K562 (cell line): ENCODE results near the gene FZD10. TPM values are rescaled to one million over a fixed set of nuclear protein-coding genes. Genes with fewer than 3 reads are reported as not detected.

Source experiments
- ATAC-seq: fragments of 200-7000 bp; cut with Tn5 transposase; 3 replicates; pipeline ENCODE4 v1.9.1; 2020; ENCODE audit warnings: moderate library complexity
- BruUV-seq: library from RNA; stranded (reverse); fragments of 400-500 nt; replicated peaks from 2 replicates; lab custom pipeline; 2021; lab: Mats Ljungman, UMichigan
- CTCF ChIA-PET: fragments of 300-600 bp; formaldehyde crosslinking; extraction: SDS; loops from one replicate; lab custom pipeline; 2021; ENCODE audit warnings: low intra/inter-chr PET ratio; lab: Yijun Ruan, JAX
- POLR2A ChIA-PET: fragments of 300-600, 350-650 bp; sonication (Branson Sonifier 250); formaldehyde crosslinking; extraction: SDS; loops from one replicate; lab custom pipeline; 2021; ENCODE audit warnings: antibody characterized with exemption, inconsistent platforms; lab: Yijun Ruan, JAX
- DNase-seq, 4 experiments: peaks; one replicate each; pipeline versions ENCODE4 v3.0.0 to v3.0.0-alpha.2; 2011 to 2018; ENCODE audit warnings: low spot score in 3 of 4, mixed read lengths in 3 of 4; ENCODE audit errors: extremely low read depth in 1 of 4
- FAIRE-seq: peaks from 2 replicates; lab custom pipeline; 2011; peaks lifted over from hg19 to GRCh38; lab: Jason Lieb, UNC
- H2AFZ ChIP-seq: 2 replicates; pipeline ENCODE4 v1.6.0; 2011; ENCODE audit warnings: low read depth, low read length, control low read depth, inconsistent platforms
- H3K27ac ChIP-seq: fragments of 200-600 bp; 3 replicates; pipeline ENCODE4 v1.8.0; 2011; ENCODE audit warnings: low read depth, mild to moderate bottlenecking, control low read depth, inconsistent platforms, low read length, moderate library complexity, mixed read lengths; ENCODE audit errors: extremely low read depth
- H3K27me3 ChIP-seq, 2 experiments: fragments of 300-600 bp in 1 of 2; 2 replicates in 1 of 2; 3 replicates in 1 of 2; pipeline versions ENCODE4 v1.6.0 to v1.8.0; 2011; ENCODE audit warnings: inconsistent platforms in 2 of 2, low read length in 2 of 2, mild to moderate bottlenecking in 1 of 2, mixed read lengths in 1 of 2, moderate library complexity in 1 of 2; ENCODE audit not compliant: control insufficient read depth in 2 of 2, insufficient read depth in 2 of 2
- H3K36me3 ChIP-seq: fragments of 300-600 bp; 3 replicates; pipeline ENCODE4 v1.8.0; 2011; ENCODE audit warnings: mild to moderate bottlenecking, low read length, inconsistent platforms; ENCODE audit not compliant: control insufficient read depth, insufficient read depth
- H3K4me1 ChIP-seq, 2 experiments: fragments of 200-600 bp in 1 of 2; replicated peaks in 1 of 2; 2 replicates in 1 of 2; 3 replicates in 1 of 2; pipeline versions ENCODE4 v1.5.1 to v1.8.0; 2011; ENCODE audit warnings: inconsistent platforms in 2 of 2, low read length in 2 of 2, mild to moderate bottlenecking in 1 of 2, mixed read lengths in 1 of 2, moderate library complexity in 1 of 2; ENCODE audit not compliant: control insufficient read depth in 2 of 2, insufficient read depth in 2 of 2
- H3K4me2 ChIP-seq: 2 replicates; pipeline ENCODE4 v1.6.1; 2011; ENCODE audit warnings: low read length, control low read depth, inconsistent platforms, mixed read lengths; ENCODE audit not compliant: insufficient read depth
- H3K4me3 ChIP-seq: fragments of 200-600 bp; sonication (generic), shearing (Covaris generic); 2 replicates; pipeline ENCODE4 v1.5.1; 2016; ENCODE audit warnings: control low read depth, inconsistent platforms
- H3K79me2 ChIP-seq: fragments of 200-600 bp; 3 replicates; pipeline ENCODE4 v1.8.0; 2011; ENCODE audit warnings: low read length, inconsistent platforms; ENCODE audit not compliant: control insufficient read depth, insufficient read depth
- H3K9ac ChIP-seq, 2 experiments: 2 replicates each; pipeline versions ENCODE4 v1.6.0 to v1.6.1; 2011; ENCODE audit warnings: low read depth in 2 of 2, low read length in 2 of 2, control low read depth in 1 of 2, inconsistent platforms in 1 of 2, mild to moderate bottlenecking in 1 of 2, mixed read lengths in 1 of 2; ENCODE audit not compliant: insufficient read depth in 1 of 2
- H3K9me1 ChIP-seq: one replicate; pipeline ENCODE4 v1.6.0; 2011; ENCODE audit warnings: inconsistent platforms, mild to moderate bottlenecking, low read length, moderate library complexity; ENCODE audit not compliant: control insufficient read depth, insufficient read depth
- H3K9me3 ChIP-seq: replicated peaks from 2 replicates; pipeline ENCODE4 v1.5.1; 2011; ENCODE audit warnings: low read depth, low read length, inconsistent platforms; ENCODE audit not compliant: control insufficient read depth, insufficient read depth
- H4K20me1 ChIP-seq: replicated peaks from 2 replicates; pipeline ENCODE4 v1.6.1; 2011; ENCODE audit warnings: low read length, inconsistent platforms, mixed read lengths; ENCODE audit not compliant: control insufficient read depth, insufficient read depth
- HOXB6 ChIP-seq: fragments of 250-450 bp; sonication (Bioruptor Pico); IDR thresholded peaks from 2 replicates; pipeline ENCODE4 v1.5.1; 2022; ENCODE audit warnings: mild to moderate bottlenecking, borderline replicate concordance
- KAT7 ChIP-seq: sonication (generic); formaldehyde crosslinking; IDR thresholded peaks from 2 replicates; pipeline ENCODE4 v1.8.0; 2022; ENCODE audit warnings: missing genetic modification reagents, mild to moderate bottlenecking, borderline replicate concordance
- NCOA4 ChIP-seq: fragments of 450-650 bp; IDR thresholded peaks from 2 replicates; pipeline ENCODE4 v1.6.1; 2018; ENCODE audit warnings: mild to moderate bottlenecking; ENCODE audit not compliant: partially characterized antibody
- NFE2L1 ChIP-seq: fragments of 450-650 bp; IDR thresholded peaks from 2 replicates; pipeline ENCODE4 v1.6.1; 2016; ENCODE audit warnings: missing genetic modification characterization, low read depth, mild to moderate bottlenecking, missing compliant biosample characterization, moderate library complexity, borderline replicate concordance
- NONO ChIP-seq, 2 experiments: fragments of 200-400 bp in 1 of 2; fragments of 450-650 bp in 1 of 2; formaldehyde crosslinking in 1 of 2; IDR thresholded peaks; 2 replicates each; pipeline ENCODE4 v1.6.1; 2017; ENCODE audit warnings: low read depth in 2 of 2, mild to moderate bottlenecking in 2 of 2, moderate library complexity in 2 of 2, low read length in 1 of 2
- POLR2A ChIP-seq: fragments of 450-650 bp; conservative IDR thresholded peaks from 2 replicates; pipeline ENCODE4 v1.6.1; 2016
- PPARD ChIP-seq: fragments of 250-450 bp; sonication (Bioruptor Pico); IDR thresholded peaks from 2 replicates; pipeline ENCODE4 v1.8.0; 2022; ENCODE audit warnings: inconsistent platforms, mild to moderate bottlenecking, moderate library complexity
- SIN3B ChIP-seq: fragments of 450-650 bp; IDR thresholded peaks from 2 replicates; pipeline ENCODE4 v1.6.1; 2017; ENCODE audit warnings: low read depth, mild to moderate bottlenecking, moderate library complexity
- SUPT5H ChIP-seq: fragments of 450-650 bp; IDR thresholded peaks from 2 replicates; pipeline ENCODE4 v1.6.1; 2016
- ZNF668 ChIP-seq: fragments of 250-450 bp; sonication (Bioruptor Pico); IDR thresholded peaks from 2 replicates; pipeline ENCODE4 v1.8.0; 2022; ENCODE audit warnings: mild to moderate bottlenecking, inconsistent platforms
- ZNF696 ChIP-seq: fragments of 250-450 bp; sonication (Bioruptor Pico); conservative IDR thresholded peaks from 2 replicates; pipeline ENCODE4 v1.4.0; 2020; ENCODE audit warnings: mild to moderate bottlenecking, moderate library complexity
- WGBS: fragments of 100-300 bp; shearing (Covaris generic); methylation state at CpG from one replicate; pipeline ENCODE4 v1.1.6; 2016; ENCODE audit warnings: low coverage, mixed read lengths; ENCODE audit not compliant: insufficient coverage; ENCODE audit errors: missing lambda C conversion rate; 5-methylcytosine and 5-hydroxymethylcytosine counted together
- in situ Hi-C: fragments of 300-500 bp; cut with MboI; formaldehyde crosslinking; loops from 4 replicates; pipeline ENCODE4 v1.15.0; 2018; ENCODE audit warnings: inconsistent platforms, mixed read lengths
- intact Hi-C: fragments of 100-400 bp; cut with micrococcal nuclease; formaldehyde crosslinking; loops from 2 replicates; pipeline ENCODE4 v1.14.2; 2022
- polyA plus RNA-seq, 8 experiments: library from polyadenylated mRNA; depleted of rRNA in 4 of 8; stranded (reverse) in 5 of 8; unstranded in 3 of 8; fragments of >200 nt; fragmentation: Nextera tagmentation in 2 of 8; fragmentation: Illumina TruSeq in 1 of 8; extraction: Ambion mirVana in 2 of 8; extraction: Trizol in 1 of 8; gene quantifications; 2 replicates each; pipeline versions ENCODE4 v1.2.1 to v1.2.3, GENCODE V29; 2011 to 2014; ENCODE audit warnings: inconsistent platforms in 1 of 8, missing spikeins in 1 of 8
- total RNA-seq, 7 experiments: library from RNA; depleted of rRNA in 6 of 7; stranded (reverse); fragments of >200 nt in 6 of 7; fragmentation: Illumina TruSeq in 2 of 7; extraction: Trizol in 2 of 7; gene quantifications; 2 replicates each; pipeline versions ENCODE4 v1.2.1 to v1.2.3, GENCODE V29; 2011 to 2021; ENCODE audit warnings: low replicate concordance in 1 of 7
- TF ChIP-seq, protein P1 (sequence below), 3 experiments: IDR thresholded peaks in 2 of 3; conservative IDR thresholded peaks in 1 of 3; 2 replicates each; pipeline ENCODE4 v1.5.1; 2011 to 2012; ENCODE audit warnings: low read length in 3 of 3, mild to moderate bottlenecking in 3 of 3, control low read depth in 2 of 3, improper control_type of control experiment in 1 of 3, inconsistent platforms in 1 of 3, low read depth in 1 of 3, mixed read lengths in 1 of 3, moderate library complexity in 1 of 3; ENCODE audit not compliant: insufficient read depth in 2 of 3
- TF ChIP-seq, protein P2 (sequence below): fragments of 250-450 bp; sonication (Bioruptor Pico); IDR thresholded peaks from 2 replicates; pipeline ENCODE4 v1.4.0; 2020; ENCODE audit warnings: mild to moderate bottlenecking
- TF ChIP-seq, protein P3 (sequence below): fragments of 450-650 bp; IDR thresholded peaks from 2 replicates; pipeline ENCODE4 v1.6.1; 2017; ENCODE audit warnings: mild to moderate bottlenecking, moderate library complexity

FZD10 gene
- total and polyA plus RNA-seq, 9 of the 15 experiments (the other 6 are each of a cell fraction or from before 2014, with no cell fraction given): not detected

DNA sequence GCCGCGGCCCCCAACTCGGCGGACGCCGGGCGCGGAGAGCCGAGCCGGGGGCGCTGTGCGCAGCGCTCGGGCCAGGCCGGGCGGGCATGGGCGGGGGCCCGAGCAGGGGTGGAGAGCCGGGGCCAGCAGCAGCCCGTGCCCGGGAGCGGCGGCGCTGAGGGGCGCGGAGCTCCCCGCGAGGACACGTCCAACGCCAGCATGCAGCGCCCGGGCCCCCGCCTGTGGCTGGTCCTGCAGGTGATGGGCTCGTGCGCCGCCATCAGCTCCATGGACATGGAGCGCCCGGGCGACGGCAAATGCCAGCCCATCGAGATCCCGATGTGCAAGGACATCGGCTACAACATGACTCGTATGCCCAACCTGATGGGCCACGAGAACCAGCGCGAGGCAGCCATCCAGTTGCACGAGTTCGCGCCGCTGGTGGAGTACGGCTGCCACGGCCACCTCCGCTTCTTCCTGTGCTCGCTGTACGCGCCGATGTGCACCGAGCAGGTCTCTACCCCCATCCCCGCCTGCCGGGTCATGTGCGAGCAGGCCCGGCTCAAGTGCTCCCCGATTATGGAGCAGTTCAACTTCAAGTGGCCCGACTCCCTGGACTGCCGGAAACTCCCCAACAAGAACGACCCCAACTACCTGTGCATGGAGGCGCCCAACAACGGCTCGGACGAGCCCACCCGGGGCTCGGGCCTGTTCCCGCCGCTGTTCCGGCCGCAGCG lies 639 bp downstream of the FZD10 start (continued):
- no peak for TF ChIP-seq SUPT5H
- TF ChIP-seq NONO (IDR thresholded peaks at IDR 0.05; ENCODE audit: low read depth in 2 of 2, low read length in 1 of 2): no peak
- TF ChIP-seq NFE2L1 (tag): no peak
- TF ChIP-seq, protein P1, sequence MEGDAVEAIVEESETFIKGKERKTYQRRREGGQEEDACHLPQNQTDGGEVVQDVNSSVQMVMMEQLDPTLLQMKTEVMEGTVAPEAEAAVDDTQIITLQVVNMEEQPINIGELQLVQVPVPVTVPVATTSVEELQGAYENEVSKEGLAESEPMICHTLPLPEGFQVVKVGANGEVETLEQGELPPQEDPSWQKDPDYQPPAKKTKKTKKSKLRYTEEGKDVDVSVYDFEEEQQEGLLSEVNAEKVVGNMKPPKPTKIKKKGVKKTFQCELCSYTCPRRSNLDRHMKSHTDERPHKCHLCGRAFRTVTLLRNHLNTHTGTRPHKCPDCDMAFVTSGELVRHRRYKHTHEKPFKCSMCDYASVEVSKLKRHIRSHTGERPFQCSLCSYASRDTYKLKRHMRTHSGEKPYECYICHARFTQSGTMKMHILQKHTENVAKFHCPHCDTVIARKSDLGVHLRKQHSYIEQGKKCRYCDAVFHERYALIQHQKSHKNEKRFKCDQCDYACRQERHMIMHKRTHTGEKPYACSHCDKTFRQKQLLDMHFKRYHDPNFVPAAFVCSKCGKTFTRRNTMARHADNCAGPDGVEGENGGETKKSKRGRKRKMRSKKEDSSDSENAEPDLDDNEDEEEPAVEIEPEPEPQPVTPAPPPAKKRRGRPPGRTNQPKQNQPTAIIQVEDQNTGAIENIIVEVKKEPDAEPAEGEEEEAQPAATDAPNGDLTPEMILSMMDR (IDR thresholded peaks at IDR 0.05 in 2 of 3, conservative IDR thresholded peaks at IDR 0.05 in 1 of 3; ENCODE audit: insufficient read depth in 2 of 3, low read depth in 1 of 3, low read length in 3 of 3): no peak
- TF ChIP-seq ZNF668: no peak

DNA sequence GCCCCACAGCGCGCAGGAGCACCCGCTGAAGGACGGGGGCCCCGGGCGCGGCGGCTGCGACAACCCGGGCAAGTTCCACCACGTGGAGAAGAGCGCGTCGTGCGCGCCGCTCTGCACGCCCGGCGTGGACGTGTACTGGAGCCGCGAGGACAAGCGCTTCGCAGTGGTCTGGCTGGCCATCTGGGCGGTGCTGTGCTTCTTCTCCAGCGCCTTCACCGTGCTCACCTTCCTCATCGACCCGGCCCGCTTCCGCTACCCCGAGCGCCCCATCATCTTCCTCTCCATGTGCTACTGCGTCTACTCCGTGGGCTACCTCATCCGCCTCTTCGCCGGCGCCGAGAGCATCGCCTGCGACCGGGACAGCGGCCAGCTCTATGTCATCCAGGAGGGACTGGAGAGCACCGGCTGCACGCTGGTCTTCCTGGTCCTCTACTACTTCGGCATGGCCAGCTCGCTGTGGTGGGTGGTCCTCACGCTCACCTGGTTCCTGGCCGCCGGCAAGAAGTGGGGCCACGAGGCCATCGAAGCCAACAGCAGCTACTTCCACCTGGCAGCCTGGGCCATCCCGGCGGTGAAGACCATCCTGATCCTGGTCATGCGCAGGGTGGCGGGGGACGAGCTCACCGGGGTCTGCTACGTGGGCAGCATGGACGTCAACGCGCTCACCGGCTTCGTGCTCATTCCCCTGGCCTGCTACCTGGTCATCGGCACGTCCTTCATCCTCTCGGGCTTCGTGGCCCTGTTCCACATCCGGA lies 1.4 kb downstream of the FZD10 start:
- Histone ChIP-seq H3K9me1 (no peaks in the 10 kb centered on the region), H4K20me1 (no peaks in the 10 kb centered on the region), H3K4me1 (peaks cover 0 to 7% of the 10 kb centered on the region in 2 experiments; a peak in 2 of 5 replicates), H3K9me3 (no peaks in the 10 kb centered on the region), H3K79me2 (no peaks in the 10 kb centered on the region), H3K36me3 (no peaks in the 10 kb centered on the region), H2AFZ (no peak overlapping the region), H3K4me2 (no peak overlapping the region), H3K9ac (no peak overlapping the region), H3K27ac (no peak overlapping the region), H3K4me3 (no peak overlapping the region), H3K27me3 (peaks cover 2 to 12% of the 10 kb centered on the region in 2 experiments; a peak in 3 of 5 replicates)
- intact Hi-C loops: no loop called here
- no TSS peak for BruUV-seq
- POLR2A ChIA-PET: no interaction called here
- 20% methylated on average over 46 of the region's 71 CpGs for WGBS
- FAIRE-seq (no peak), DNase-seq (no peak), ATAC-seq (no peak)
- CTCF ChIA-PET: no interaction called here
- in situ Hi-C loops: no loop called here
- TF ChIP-seq KAT7 (CRISPR knock-in tag) (no peak), HOXB6 (no peak), PPARD (no peak), SIN3B (no peak), POLR2A (no peak), ZNF696 (no peak), NCOA4 (no peak)
- TF ChIP-seq, protein P2, sequence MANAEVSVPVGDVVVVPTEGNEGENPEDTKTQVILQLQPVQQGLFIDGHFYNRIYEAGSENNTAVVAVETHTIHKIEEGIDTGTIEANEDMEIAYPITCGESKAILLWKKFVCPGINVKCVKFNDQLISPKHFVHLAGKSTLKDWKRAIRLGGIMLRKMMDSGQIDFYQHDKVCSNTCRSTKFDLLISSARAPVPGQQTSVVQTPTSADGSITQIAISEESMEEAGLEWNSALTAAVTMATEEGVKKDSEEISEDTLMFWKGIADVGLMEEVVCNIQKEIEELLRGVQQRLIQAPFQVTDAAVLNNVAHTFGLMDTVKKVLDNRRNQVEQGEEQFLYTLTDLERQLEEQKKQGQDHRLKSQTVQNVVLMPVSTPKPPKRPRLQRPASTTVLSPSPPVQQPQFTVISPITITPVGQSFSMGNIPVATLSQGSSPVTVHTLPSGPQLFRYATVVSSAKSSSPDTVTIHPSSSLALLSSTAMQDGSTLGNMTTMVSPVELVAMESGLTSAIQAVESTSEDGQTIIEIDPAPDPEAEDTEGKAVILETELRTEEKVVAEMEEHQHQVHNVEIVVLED (CRISPR knock-in tag): no peak
- TF ChIP-seq, protein P3, sequence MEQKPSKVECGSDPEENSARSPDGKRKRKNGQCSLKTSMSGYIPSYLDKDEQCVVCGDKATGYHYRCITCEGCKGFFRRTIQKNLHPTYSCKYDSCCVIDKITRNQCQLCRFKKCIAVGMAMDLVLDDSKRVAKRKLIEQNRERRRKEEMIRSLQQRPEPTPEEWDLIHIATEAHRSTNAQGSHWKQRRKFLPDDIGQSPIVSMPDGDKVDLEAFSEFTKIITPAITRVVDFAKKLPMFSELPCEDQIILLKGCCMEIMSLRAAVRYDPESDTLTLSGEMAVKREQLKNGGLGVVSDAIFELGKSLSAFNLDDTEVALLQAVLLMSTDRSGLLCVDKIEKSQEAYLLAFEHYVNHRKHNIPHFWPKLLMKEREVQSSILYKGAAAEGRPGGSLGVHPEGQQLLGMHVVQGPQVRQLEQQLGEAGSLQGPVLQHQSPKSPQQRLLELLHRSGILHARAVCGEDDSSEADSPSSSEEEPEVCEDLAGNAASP: no peak
